ENCODE data around the gene DMRT1.

DMRT1 gene

DNA sequence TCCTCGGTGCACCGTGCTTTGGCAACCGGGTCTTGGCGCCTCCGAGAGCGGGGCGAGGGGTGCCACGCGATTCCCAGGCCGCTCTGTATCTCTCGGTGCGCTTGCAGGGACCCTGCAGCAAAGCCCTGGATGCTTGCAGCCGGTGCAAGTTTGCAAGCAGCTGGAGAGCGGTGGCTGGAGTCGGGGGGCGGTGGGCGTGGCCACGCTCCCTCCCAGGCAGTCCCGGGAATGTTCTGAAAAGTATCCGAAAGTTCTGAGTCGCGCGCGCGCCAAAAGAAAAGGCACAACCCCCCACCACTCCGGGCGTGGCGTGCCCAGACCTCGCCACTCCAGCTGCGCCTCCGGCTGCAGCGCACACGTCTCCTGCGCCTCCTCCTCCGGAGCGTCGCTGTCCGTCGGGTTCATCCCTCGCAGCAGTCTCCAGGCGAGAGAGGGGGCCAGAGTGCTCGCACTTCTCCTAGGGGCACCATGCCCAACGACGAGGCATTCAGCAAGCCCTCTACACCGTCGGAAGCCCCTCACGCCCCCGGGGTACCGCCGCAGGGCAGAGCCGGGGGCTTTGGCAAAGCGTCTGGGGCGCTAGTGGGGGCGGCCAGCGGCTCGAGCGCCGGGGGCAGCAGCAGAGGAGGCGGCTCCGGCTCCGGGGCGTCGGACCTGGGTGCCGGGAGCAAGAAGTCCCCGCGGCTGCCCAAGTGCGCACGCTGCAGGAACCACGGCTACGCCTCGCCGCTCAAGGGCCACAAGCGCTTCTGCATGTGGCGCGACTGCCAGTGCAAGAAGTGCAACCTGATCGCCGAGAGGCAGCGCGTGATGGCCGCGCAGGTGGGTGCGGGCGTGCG lies at the start of gene DMRT1:
Gene DMRT1 (plus strand): TSS at position 327 of the 839 bp plus-strand sequence. CDS start 142 bp downstream, at position 469.
- no peak within 1 kb of the TSS for H3K27ac Mint-ChIP-seq
- peaks cover 52% of the 10 kb centered on the region for H3K27me3 Mint-ChIP-seq
- no peaks in the 10 kb centered on the region for H3K9me3 Mint-ChIP-seq
- no peaks in the 10 kb centered on the region for H3K36me3 Mint-ChIP-seq (ENCODE audit: low read depth)
- no peak within 1 kb of the TSS for H3K4me3 Mint-ChIP-seq
- peaks cover 4% of the 10 kb centered on the region for H3K4me1 Mint-ChIP-seq (ENCODE audit: low read depth)

DNA sequence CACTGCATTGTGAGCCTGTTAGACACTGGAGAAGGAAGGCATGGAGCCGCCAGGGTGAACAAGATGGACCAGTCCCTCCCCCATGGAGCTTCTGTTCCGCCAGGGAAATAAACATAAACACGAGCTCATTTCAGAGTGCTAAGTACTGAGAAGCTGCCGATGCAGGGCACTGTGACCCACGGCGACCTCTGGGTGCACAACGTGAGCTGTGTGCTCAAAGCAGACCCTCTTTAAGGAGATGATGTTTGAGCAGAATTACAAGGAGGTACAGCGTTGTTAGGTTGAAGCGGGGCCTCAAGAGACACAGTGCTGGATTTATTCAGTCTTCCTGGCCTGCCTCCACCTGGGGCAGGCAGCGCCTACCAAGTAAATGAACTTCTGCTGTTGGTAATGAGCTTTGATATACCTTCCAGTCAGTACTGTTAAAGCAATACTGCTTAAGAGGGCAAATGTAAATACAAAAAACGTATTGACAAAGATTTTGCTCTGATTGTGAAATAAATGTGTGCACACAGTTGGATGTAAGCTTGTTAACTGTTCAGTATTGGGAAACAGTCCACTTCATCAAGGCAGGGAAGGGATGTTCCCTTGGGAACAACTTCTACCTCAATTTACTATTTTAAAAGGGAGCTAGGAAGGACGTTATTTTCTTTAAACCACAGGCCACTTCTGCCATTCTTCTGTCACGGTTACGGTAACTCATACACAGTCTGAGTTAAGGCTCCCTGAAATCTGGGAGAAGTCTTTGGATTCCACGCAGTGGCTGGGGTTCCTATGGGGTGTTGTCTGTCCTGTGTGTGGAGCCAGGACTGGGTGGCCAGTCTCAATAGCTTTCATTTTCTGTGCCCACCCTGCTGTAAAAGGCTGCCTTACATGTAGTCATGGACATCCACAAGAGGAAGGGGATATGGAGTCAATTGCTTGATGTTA lies 48.9 kb upstream of the DMRT1 start:
- Mint-ChIP-seq H3K9me3 (no peaks in the 10 kb centered on the region), H3K27me3 (peaks cover 3% of the 10 kb centered on the region), H3K4me1 (ENCODE audit: low read depth) (no peaks in the 10 kb centered on the region), H3K36me3 (ENCODE audit: low read depth) (no peaks in the 10 kb centered on the region), H3K27ac (no peak overlapping the region), H3K4me3 (no peak overlapping the region)

DNA sequence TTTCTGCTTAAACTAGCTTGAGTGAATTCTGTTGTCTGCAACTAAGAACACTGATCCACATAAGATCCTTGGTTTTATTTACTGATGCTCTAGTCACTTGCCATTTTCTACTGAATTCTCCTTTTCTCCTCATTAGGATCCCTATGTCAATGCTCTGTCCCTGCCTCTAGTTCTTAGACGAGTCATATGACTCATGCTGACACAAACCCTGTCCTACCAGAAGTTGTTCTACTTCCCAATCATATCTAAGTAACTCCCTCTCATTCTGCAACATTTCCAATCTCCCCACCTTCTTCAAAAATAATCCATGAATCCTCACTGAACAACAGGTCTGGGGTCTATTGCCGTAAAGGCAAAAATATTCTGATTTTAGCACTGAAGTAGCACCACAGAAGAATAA lies 47.1 kb upstream of the DMRT1 start:
- H3K27me3 Mint-ChIP-seq = peaks cover 3% of the 10 kb centered on the region
- H3K36me3 Mint-ChIP-seq (ENCODE audit: low read depth) = no peaks in the 10 kb centered on the region
- H3K9me3 Mint-ChIP-seq = no peaks in the 10 kb centered on the region
- no peaks in the 10 kb centered on the region for H3K4me1 Mint-ChIP-seq (ENCODE audit: low read depth)
- no peak overlapping the region for H3K27ac Mint-ChIP-seq
- no peak overlapping the region for H3K4me3 Mint-ChIP-seq

DNA sequence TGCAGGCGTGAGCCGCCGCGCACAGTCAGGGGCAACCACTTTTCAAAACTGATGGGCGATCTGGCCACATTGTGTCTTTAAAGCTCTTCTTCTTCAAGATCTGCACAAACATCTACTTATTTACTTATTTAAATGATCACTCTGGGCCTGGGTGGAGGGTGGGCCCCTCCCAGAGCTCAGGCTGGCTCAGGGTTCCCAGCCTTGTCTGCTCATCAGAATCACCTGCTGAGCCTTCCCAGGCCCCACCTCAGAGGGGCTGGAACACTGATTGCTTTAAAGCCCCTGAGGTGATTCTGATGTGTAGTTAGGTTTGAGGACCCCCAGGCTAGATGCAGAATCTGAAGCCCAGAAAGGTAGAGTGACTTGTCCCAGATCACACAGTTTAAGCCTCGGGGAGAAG lies 45.6 kb upstream of the DMRT1 start:
- Mint-ChIP-seq H3K4me3 (no peak overlapping the region), H3K9me3 (no peaks in the 10 kb centered on the region), H3K36me3 (ENCODE audit: low read depth) (no peaks in the 10 kb centered on the region), H3K27ac (no peak overlapping the region), H3K27me3 (peaks cover 6% of the 10 kb centered on the region), H3K4me1 (ENCODE audit: low read depth) (no peaks in the 10 kb centered on the region)

DNA sequence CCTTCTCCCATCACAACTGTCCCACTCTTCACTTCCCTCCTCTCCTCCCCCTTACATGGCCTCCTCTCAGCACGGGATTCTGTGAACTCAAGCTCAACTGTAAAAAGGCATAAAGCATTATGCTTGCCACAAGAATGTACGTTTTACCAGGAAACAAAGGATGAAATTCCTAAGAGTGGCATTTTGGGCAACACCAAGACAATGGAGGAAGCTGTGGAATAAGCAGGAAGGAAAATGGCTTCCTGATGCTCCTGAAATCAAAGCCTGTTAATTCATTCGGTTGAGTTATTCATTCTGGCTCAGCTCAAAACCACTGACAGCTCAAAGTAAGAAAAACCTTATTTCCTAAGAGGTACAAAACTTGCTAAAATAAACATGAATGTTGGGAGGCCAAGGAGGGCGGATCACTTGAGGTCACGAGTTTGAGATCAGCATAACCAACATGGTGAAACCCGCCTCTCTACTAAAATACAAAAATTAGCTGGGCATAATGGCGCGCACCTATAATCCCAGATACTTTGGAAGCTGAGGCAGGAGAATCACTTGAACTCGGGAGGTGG lies 40.8 kb upstream of the DMRT1 start:
- Mint-ChIP-seq H3K27ac (no peak overlapping the region), H3K27me3 (peaks cover 13% of the 10 kb centered on the region), H3K4me3 (no peak overlapping the region)

DNA sequence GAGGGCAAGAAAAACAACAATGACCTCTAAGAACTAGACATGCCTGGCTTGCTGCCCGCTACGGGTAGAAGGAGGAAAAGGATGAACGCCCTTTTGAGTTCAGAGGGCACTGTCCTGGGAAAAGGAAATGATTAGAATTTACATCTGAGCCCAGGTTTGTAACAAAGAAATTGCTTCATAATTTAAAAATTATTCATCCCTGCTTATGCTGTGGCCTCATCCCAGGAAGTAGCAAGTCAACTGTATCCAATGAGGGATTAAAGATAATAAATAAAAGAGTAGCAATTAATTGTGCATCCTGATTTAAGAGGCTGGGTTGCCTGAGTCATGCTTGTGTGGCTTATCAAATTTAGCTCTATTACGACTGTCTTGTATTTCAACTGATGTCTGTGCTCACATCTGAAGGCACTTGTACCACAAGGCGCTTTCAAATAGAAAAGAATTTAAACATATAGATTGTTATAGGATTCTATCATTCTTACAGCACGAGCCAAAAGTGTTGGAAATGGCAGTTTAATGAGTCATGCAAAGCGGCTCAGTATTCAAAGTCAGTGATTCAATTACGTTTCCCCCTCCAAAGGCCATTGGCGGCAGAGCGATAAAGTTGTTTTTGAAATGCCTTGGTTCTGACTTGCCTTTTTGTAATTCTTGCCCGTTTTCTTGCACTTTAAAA lies 40.0 kb upstream of the DMRT1 start:
- Mint-ChIP-seq H3K9me3 (no peaks in the 10 kb centered on the region), H3K36me3 (ENCODE audit: low read depth) (no peaks in the 10 kb centered on the region), H3K4me3 (no peak overlapping the region), H3K27me3 (peaks cover 13% of the 10 kb centered on the region), H3K27ac (no peak overlapping the region), H3K4me1 (ENCODE audit: low read depth) (no peaks in the 10 kb centered on the region)

More for the DNA sequence above, 40.8 kb upstream of the DMRT1 start:
- Mint-ChIP-seq H3K9me3 (no peaks in the 10 kb centered on the region), H3K36me3 (ENCODE audit: low read depth) (no peaks in the 10 kb centered on the region), H3K4me1 (ENCODE audit: low read depth) (no peaks in the 10 kb centered on the region)

DNA sequence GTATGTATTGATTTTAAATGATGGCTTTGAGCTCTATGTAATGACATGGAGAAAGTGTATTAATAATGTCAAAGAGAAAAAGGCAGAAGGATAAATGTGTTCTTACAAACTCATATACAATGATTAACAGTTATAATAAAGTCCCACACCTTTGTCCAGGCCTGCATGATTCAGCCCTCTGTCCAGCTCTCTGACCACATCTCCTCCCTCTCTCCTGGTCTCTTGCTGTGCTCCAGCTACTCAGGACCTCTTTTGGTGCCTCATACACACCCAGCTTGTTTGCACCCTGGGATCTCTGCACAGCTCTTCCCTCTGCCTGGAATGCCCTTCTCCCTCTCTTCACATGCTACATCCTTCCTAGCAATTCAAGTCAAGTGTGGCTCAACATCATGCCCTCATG lies 37.5 kb upstream of the DMRT1 start:
- no peak overlapping the region for H3K27ac Mint-ChIP-seq
- no peaks in the 10 kb centered on the region for H3K4me1 Mint-ChIP-seq (ENCODE audit: low read depth)
- H3K4me3 Mint-ChIP-seq = no peak overlapping the region
- H3K9me3 Mint-ChIP-seq = no peaks in the 10 kb centered on the region
- peaks cover 13% of the 10 kb centered on the region for H3K27me3 Mint-ChIP-seq
- H3K36me3 Mint-ChIP-seq (ENCODE audit: low read depth) = no peaks in the 10 kb centered on the region

DNA sequence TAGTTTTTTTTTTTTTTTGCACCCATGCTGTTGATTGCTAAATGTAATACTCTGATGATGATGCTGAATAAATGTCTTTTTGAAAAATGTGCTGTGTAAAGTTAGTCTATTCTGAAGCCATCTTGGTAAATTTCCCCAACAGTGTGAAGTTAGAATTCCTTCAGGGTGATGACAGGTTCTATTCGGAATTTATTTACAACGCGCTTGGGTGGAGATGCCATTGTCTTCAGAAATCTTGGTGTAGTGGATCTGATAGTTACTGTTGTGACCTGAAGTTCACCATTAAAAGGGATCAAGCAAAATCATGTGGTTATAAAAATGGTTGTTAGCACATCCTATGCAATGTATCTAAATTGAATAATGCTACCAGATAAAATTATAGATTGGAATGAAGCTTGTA lies 36.3 kb upstream of the DMRT1 start:
- no peak overlapping the region for H3K4me3 Mint-ChIP-seq
- no peaks in the 10 kb centered on the region for H3K9me3 Mint-ChIP-seq
- H3K27ac Mint-ChIP-seq = no peak overlapping the region
- no peaks in the 10 kb centered on the region for H3K4me1 Mint-ChIP-seq (ENCODE audit: low read depth)
- peaks cover 13% of the 10 kb centered on the region for H3K27me3 Mint-ChIP-seq
- H3K36me3 Mint-ChIP-seq (ENCODE audit: low read depth) = no peaks in the 10 kb centered on the region

DNA sequence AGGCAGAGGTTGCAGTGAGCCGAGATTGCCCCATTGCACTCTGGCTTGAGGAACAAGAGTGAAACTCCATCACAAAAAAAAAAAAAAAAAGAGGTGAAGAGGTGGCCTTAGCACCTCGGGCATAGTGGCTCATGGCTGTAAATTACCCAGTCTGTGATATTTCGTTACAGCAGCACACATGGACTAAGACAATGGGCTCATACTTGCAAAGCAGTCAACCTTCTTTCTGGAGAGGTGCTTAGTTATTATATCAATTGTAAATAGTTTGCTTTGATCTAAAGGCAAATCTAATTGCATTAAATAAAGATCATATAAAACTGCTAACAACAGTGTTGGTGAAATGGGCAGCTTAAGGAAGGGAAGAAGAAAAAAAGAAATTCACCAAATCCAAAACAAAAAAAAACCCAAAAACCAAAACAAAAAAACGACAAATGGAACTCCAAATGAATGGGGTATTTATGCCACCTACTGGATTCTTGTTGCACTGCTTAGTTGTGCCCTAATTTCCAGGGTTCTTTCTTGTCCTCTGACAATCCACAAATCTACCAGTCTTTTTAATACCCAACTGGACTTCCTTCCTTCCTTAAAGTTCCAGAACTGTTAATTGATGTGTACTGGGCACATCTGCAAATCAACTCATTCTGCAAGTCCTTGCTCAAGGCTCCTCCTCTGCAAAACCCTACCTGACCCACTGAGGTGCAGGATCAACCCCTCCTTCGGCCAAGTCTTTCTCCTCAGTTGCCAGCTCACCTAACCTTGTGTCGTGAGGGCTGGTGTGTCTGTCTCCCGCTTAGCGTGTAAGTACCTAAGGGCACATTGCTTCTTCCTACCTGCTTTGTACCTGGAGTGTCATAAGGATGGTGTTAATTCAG lies 35.0 kb upstream of the DMRT1 start:
- no peak overlapping the region for H3K27ac Mint-ChIP-seq
- peaks cover 10% of the 10 kb centered on the region for H3K27me3 Mint-ChIP-seq
- no peaks in the 10 kb centered on the region for H3K4me1 Mint-ChIP-seq (ENCODE audit: low read depth)
- no peaks in the 10 kb centered on the region for H3K36me3 Mint-ChIP-seq (ENCODE audit: low read depth)
- H3K9me3 Mint-ChIP-seq = no peaks in the 10 kb centered on the region
- no peak overlapping the region for H3K4me3 Mint-ChIP-seq

DNA sequence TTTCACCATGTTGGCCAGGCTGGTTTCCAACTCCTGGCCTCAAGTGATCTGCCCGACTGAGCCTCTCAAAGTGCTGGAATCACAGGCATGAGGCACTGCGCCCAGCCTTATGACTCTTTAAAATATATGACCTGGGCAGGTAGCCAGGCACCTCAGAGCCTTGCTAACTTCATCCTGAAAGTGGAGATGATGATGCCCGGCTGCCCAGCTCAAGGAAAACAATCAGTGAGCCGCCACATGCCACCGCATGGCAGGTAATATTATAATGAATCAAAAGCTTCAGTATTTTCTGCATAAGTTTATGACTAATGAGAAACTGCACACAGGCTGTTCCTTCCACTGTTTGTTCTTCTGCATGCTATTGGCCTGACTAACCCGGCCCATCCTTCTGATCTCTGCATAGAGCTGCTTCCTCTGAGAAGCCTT lies 30.4 kb upstream of the DMRT1 start:
- Mint-ChIP-seq H3K27ac (no peak overlapping the region), H3K4me3 (no peak overlapping the region), H3K27me3 (no peaks in the 10 kb centered on the region), H3K9me3 (no peaks in the 10 kb centered on the region), H3K4me1 (ENCODE audit: low read depth) (no peaks in the 10 kb centered on the region), H3K36me3 (ENCODE audit: low read depth) (no peaks in the 10 kb centered on the region)

DNA sequence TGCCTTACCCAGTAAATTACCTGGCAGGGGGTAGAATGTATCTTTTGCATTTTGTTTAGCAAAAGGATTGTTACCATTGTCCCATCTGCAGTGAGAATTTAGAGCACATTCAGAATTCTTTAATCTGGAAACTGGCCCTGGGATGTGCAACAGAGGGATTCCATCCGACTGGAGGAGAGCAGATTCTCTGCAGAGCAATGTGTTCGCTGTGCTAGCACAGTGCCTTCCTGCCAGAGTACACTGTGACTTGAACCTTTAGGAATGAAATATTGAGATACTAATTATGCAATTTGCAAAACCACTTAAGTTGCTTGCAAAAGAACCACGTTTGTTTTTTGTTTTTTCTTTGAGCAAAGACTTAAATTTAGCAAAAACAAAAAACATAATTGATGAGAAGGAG lies 22.5 kb upstream of the DMRT1 start:
- H3K4me1 Mint-ChIP-seq (ENCODE audit: low read depth) = peaks cover 5% of the 10 kb centered on the region
- no peak overlapping the region for H3K4me3 Mint-ChIP-seq
- H3K36me3 Mint-ChIP-seq (ENCODE audit: low read depth) = no peaks in the 10 kb centered on the region

DNA sequence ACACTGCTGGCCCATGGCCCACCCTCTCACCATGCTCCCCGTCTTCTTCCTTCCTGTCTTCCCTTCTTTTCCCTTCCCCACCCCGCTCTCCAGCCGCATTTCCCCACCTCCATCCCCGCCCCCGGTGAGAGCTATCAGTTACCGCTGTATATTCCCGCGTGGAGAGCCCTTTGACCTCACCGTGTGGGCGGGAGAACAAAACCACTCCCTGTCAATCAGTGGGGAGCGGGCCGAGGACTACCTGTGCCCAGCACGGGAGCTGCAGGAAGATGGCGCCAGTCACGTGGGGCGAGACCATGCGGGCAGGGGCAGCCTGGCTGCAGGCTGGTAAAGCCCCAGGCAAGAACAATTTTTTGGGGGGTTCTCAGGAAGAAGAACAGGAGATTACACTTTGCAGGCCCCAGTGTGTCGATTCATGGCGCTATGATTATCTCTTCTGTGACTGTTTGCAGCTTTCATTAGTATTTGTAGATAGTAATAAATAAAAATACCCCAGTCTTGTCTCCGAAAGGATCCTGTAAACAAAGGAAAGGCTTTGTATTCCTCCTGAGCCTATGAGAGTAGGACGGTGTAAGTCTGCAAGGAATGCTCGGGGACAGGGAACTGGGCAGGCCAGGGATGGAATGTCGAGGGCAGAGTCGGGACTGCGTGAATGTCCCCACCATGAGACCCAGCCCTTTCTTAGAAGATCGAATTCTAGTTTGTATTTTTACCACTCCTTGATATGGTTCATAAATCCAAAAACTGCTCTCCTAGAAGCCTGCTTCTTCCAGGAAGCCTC lies 14.8 kb upstream of the DMRT1 start:
- H3K27me3 Mint-ChIP-seq = peaks cover 3% of the 10 kb centered on the region
- no peaks in the 10 kb centered on the region for H3K36me3 Mint-ChIP-seq (ENCODE audit: low read depth)
- no peaks in the 10 kb centered on the region for H3K4me1 Mint-ChIP-seq (ENCODE audit: low read depth)
- H3K4me3 Mint-ChIP-seq = no peak overlapping the region
- H3K27ac Mint-ChIP-seq = no peak overlapping the region
- H3K9me3 Mint-ChIP-seq = no peaks in the 10 kb centered on the region

More for the DNA sequence above, 22.5 kb upstream of the DMRT1 start:
- no peak overlapping the region for H3K27ac Mint-ChIP-seq
- no peaks in the 10 kb centered on the region for H3K9me3 Mint-ChIP-seq
- peaks cover 11% of the 10 kb centered on the region for H3K27me3 Mint-ChIP-seq

DNA sequence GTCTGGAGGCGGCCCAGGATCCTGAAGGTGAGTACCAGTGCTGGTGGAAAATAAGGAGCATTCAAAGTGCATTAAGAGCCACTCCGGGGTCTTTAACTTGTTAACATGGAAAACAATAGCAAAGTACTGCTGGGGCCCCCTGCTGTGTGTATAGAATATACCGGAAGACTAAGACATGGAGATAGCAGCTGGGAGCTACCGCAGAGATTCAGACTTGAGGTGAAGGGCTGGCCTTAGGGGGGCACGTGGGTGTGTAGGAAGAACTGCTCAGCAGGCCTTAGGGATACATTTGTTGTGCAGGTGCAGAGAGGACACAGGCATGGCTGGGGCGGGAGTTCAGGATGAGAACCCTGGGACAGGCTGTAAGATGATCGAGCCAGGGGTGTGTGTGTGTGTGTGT lies 1.2 kb upstream of the DMRT1 start:
- no peak overlapping the region for H3K27ac Mint-ChIP-seq
- no peak overlapping the region for H3K4me3 Mint-ChIP-seq
- no peaks in the 10 kb centered on the region for H3K36me3 Mint-ChIP-seq (ENCODE audit: low read depth)
- H3K9me3 Mint-ChIP-seq = no peaks in the 10 kb centered on the region
- peaks cover 41% of the 10 kb centered on the region for H3K27me3 Mint-ChIP-seq
- H3K4me1 Mint-ChIP-seq (ENCODE audit: low read depth) = peaks cover 4% of the 10 kb centered on the region
